Panc1 (cell line): ENCODE data around the gene RARB. TPM values are rescaled to one million over a fixed set of nuclear protein-coding genes. Genes with fewer than 3 reads are reported as not detected.

ENCODE experiments used
- ATAC-seq: fragments of 200-7000 bp; cut with Tn5 transposase; 2 replicates; pipeline ENCODE4 v1.9.1; 2020; ENCODE audit warnings: mild to moderate bottlenecking, moderate library complexity
- BruUV-seq: library from RNA; stranded (reverse); fragments of 400-500 nt; replicated peaks from 2 replicates; lab custom pipeline; 2021; lab: Mats Ljungman, UMichigan
- CTCF ChIA-PET: fragments of 300-600 bp; sonication (Branson Sonifier 250); formaldehyde crosslinking; loops from one replicate; lab custom pipeline; 2022; ENCODE audit warnings: antibody characterized with exemption; lab: Charles Lee
- POLR2A ChIA-PET: fragments of 300-600 bp; sonication (Branson Sonifier 250); formaldehyde crosslinking; loops from one replicate; lab custom pipeline; 2022; ENCODE audit warnings: antibody characterized with exemption; lab: Charles Lee
- DNase-seq: peaks from one replicate; pipeline ENCODE4 v3.0.0-alpha.2; 2010; ENCODE audit warnings: low read depth, low spot score
- H3K27ac ChIP-seq: 2 replicates; pipeline ENCODE4 v1.5.1; 2011; ENCODE audit warnings: mild to moderate bottlenecking, low read length, inconsistent platforms
- H3K27me3 ChIP-seq: fragments of 200-500 bp; sonication (Bioruptor generic); 2 replicates; pipeline ENCODE4 v1.6.0; 2014; ENCODE audit warnings: low read length, inconsistent platforms; ENCODE audit not compliant: control insufficient read depth, insufficient read depth
- H3K36me3 ChIP-seq: fragments of 200-500 bp; sonication (Bioruptor generic); 2 replicates; pipeline ENCODE4 v1.5.1; 2014; ENCODE audit warnings: inconsistent platforms, mild to moderate bottlenecking, low read length, moderate library complexity; ENCODE audit not compliant: control insufficient read depth, insufficient read depth
- H3K4me1 ChIP-seq: 2 replicates; pipeline ENCODE4 v1.5.1; 2011; ENCODE audit warnings: inconsistent platforms, mild to moderate bottlenecking, low read length, moderate library complexity; ENCODE audit not compliant: control insufficient read depth, insufficient read depth
- H3K4me3 ChIP-seq, 2 experiments: 2 replicates each; pipeline ENCODE4 v1.5.1; 2011 to 2012; ENCODE audit warnings: low read depth in 2 of 2, low read length in 2 of 2, mild to moderate bottlenecking in 2 of 2, inconsistent platforms in 1 of 2, moderate library complexity in 1 of 2
- H3K9me3 ChIP-seq: fragments of 200-500 bp; sonication (Bioruptor generic); 2 replicates; pipeline ENCODE4 v1.5.1; 2014; ENCODE audit warnings: low read depth, mild to moderate bottlenecking, inconsistent platforms, low read length, moderate library complexity; ENCODE audit not compliant: control insufficient read depth, insufficient read depth
- CTCF ChIP-seq: fragments of 450-650 bp; IDR thresholded peaks from 2 replicates; pipeline ENCODE4 v1.5.1; 2017; ENCODE audit warnings: mild to moderate bottlenecking
- POLR2AphosphoS5 ChIP-seq: IDR thresholded peaks from 2 replicates; pipeline ENCODE4 v1.6.1; 2012; ENCODE audit warnings: mild to moderate bottlenecking, low read depth, low read length, moderate library complexity
- REST ChIP-seq, 2 experiments: IDR thresholded peaks; 2 replicates each; pipeline ENCODE4 v1.6.1; 2011 to 2012; ENCODE audit warnings: low read depth in 2 of 2, control low read depth in 1 of 2, low read length in 1 of 2, mild to moderate bottlenecking in 1 of 2, moderate library complexity in 1 of 2; ENCODE audit not compliant: insufficient read depth in 1 of 2
- SIN3A ChIP-seq: IDR thresholded peaks from 2 replicates; pipeline ENCODE4 v1.6.1; 2012; ENCODE audit warnings: low read depth, mild to moderate bottlenecking, low read length, moderate library complexity, borderline replicate concordance; ENCODE audit not compliant: insufficient read depth
- TCF7L2 ChIP-seq: IDR thresholded peaks from 2 replicates; pipeline ENCODE4 v1.6.1; 2011; ENCODE audit warnings: mild to moderate bottlenecking, low read depth, low read length, inconsistent platforms
- in situ Hi-C: cut with HindIII; loops from 2 replicates; pipeline ENCODE4 v1.10.0; 2016; ENCODE audit warnings: low sequenced_read_pairs, low pct_unique_long_range_greater_than_20kb
- intact Hi-C: fragments of 100-400 bp; cut with micrococcal nuclease; formaldehyde crosslinking; loops from one replicate; pipeline ENCODE4 v1.10.0; 2022; ENCODE audit not compliant: unreplicated experiment
- total RNA-seq: library from RNA; stranded (reverse); gene quantifications from one replicate; pipeline ENCODE4 v1.2.1, GENCODE V29; 2021; ENCODE audit not compliant: unreplicated experiment

RARB gene
- total RNA-seq, 1 experiment from 2014 or later: not detected

DNA sequence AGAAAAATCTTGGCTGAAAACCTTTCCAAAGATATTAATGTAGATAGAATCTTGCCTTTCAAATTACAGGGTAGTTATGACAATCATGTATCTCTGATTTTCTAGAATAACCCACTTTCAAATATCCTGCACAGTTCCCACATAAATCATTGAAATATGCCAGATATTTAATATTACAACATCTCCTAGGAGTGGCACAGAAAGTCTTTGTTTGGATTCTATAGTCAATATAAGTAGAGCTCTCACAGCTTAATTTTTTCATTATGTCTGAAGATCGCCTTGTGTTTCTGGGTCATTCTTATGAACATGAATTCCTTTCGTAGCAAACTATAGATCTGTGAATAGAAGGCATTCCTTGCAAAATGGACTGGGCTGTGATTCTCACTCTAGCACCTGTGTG, 5.0 kb downstream of the RARB start:
- H3K27me3 ChIP-seq: peaks cover 8% of the 10 kb centered on the region
- DNase-seq (no peak), ATAC-seq (no peak)
- ChIA-PET CTCF (no interaction called here), POLR2A (no interaction called here)
- intact Hi-C loops: no loop called here
- no peaks in the 10 kb centered on the region for H3K36me3 ChIP-seq
- H3K27ac ChIP-seq: no peak overlapping the region
- TF ChIP-seq TCF7L2 (no peak), POLR2AphosphoS5 (no peak), SIN3A (no peak), CTCF (no peak), REST (IDR thresholded peaks at IDR 0.05; ENCODE audit: insufficient read depth in 1 of 2, low read depth in 2 of 2, low read length in 1 of 2) (no peak)
- in situ Hi-C loops: no loop called here
- no peak overlapping the region for H3K4me3 ChIP-seq
- H3K9me3 ChIP-seq: no peaks in the 10 kb centered on the region
- BruUV-seq: no TSS peak
- no peaks in the 10 kb centered on the region for H3K4me1 ChIP-seq

GRCh38 chr3:25433868-25434267, 5.8 kb downstream of the RARB start:
- ChIA-PET CTCF (no interaction called here), POLR2A (no interaction called here)
- TF ChIP-seq TCF7L2 (no peak), SIN3A (no peak), REST (IDR thresholded peaks at IDR 0.05; ENCODE audit: insufficient read depth in 1 of 2, low read depth in 2 of 2, low read length in 1 of 2) (no peak), POLR2AphosphoS5 (no peak), CTCF (no peak)
- Histone ChIP-seq H3K27me3 (peaks cover 6% of the 10 kb centered on the region), H3K4me3 (no peak overlapping the region), H3K9me3 (no peaks in the 10 kb centered on the region), H3K4me1 (no peaks in the 10 kb centered on the region), H3K27ac (no peak overlapping the region), H3K36me3 (no peaks in the 10 kb centered on the region)
- DNase-seq: no peak
- no TSS peak for BruUV-seq
- intact Hi-C loops (no loop called here), in situ Hi-C loops (no loop called here)
- no peak for ATAC-seq
